OCI-LY7 (cell line): Measurements from ENCODE around the gene NAV2.

Experiments
- EZH2phosphoT487 ChIP-seq: fragments of 200-600 bp; sonication (generic); IDR thresholded peaks from 2 replicates; pipeline ENCODE4 v1.6.1; 2018; ENCODE audit warnings: low read depth, borderline replicate concordance, mild to moderate bottlenecking, mixed run types, antibody characterized with exemption, low read length, moderate library complexity, mixed read lengths
- TF ChIP-seq, protein P1 (sequence below): fragments of 200-600 bp; sonication (generic); conservative IDR thresholded peaks from 2 replicates; pipeline ENCODE4 v1.5.1; 2014; ENCODE audit warnings: mild to moderate bottlenecking, antibody characterized with exemption, low read length, moderate library complexity, mixed read lengths

DNA sequence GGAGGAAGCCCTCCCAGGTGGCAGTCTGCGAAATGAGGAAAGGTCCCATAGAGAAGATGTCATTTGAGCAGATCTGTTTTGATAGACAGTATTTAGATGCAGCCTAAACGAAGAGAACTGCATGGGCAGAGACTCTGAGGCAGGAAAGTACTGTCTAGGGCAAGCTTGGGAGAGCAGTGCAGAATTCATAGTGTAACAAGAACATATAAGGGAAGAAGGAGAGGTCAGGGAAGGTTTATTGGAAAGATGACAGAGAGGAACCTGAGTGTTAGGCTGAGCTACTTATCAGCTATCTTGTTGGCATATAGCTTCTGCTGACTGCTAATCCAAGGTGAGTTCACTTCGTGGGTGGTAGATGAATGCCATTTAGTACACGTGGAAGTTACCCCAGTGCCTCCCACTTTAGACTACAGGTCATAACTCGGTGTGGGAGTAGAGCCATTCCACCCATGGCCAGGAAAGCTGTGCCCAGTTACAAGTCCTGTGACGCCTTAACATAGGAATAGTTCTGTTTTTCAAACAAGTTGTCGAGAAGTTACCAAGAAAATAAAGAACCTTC is 348.1 kb downstream of the NAV2 start:
- TF ChIP-seq, protein P1, sequence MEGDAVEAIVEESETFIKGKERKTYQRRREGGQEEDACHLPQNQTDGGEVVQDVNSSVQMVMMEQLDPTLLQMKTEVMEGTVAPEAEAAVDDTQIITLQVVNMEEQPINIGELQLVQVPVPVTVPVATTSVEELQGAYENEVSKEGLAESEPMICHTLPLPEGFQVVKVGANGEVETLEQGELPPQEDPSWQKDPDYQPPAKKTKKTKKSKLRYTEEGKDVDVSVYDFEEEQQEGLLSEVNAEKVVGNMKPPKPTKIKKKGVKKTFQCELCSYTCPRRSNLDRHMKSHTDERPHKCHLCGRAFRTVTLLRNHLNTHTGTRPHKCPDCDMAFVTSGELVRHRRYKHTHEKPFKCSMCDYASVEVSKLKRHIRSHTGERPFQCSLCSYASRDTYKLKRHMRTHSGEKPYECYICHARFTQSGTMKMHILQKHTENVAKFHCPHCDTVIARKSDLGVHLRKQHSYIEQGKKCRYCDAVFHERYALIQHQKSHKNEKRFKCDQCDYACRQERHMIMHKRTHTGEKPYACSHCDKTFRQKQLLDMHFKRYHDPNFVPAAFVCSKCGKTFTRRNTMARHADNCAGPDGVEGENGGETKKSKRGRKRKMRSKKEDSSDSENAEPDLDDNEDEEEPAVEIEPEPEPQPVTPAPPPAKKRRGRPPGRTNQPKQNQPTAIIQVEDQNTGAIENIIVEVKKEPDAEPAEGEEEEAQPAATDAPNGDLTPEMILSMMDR: no peak
- no peak for TF ChIP-seq EZH2phosphoT487
